HG02642 (cell line): ENCODE measurements around the gene SIVA1.

Experiments used
- ATAC-seq: cut with Tn5 transposase; IDR thresholded peaks from one replicate; pipeline ENCODE4 v1.9.1; 2021; ENCODE audit warnings: mild to moderate bottlenecking; ENCODE audit not compliant: unreplicated experiment, poor library complexity

Gene SIVA1

DNA sequence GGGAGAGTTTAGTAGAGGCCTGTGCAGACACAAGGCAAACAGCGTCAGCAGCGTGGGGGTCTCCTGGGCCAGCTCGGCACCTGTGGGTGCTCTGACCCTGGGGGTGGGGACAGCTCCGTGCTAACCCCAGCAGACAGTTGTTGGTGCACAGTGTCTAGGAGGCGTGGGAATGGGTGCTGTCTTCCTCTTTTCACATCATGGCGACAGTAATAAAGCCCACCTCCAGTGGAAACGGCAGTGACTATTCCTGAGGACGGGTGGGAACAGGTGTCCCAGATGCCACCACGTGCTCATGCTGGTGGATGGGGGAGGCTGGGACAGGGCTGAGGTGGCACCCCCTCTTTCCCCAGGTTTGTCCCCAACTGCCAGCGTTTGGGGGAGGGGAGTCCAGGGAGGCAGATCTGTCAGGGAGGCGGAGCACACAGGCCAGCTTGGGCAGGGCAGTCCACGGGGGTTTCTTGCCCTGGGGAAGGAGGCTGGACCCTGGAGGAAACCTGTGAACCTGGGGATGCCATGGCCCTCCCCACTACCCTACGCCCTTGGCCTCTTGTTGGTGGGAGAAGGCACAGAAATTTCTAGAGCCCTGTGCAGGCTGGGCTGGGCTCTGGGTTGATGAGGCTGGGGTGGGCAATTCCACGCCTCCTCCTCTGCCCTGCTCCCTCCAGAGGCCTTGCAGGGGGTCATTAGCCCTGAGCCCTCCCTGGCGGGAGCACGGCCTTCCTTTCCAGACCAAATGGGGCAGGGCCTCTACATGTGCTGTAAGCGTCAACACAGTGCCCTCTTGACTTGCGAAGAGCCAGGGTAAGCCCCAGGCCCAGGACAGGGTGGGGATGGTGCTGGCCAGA lies 51.8 kb downstream of the SIVA1 start:
- ATAC-seq, result no peak

DNA sequence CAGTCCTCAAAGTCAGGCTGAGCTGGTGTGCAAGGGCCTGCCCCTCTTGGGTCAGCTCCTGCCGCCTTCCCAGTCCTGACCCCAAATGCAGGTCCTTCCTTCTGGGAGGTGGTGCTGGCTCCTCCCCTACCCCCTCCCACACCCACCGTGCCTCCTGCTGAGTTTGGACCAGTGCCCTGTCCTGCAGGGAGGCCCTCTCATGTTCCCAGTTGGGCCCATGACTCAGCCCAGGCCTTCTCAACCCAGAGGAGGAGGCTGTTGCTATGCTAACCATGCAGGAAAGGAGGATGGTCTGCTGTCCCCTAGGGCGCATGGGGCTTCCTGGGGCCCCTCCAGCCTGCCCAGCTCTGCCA lies 52.4 kb downstream of the SIVA1 start:
- ATAC-seq, result no peak

DNA sequence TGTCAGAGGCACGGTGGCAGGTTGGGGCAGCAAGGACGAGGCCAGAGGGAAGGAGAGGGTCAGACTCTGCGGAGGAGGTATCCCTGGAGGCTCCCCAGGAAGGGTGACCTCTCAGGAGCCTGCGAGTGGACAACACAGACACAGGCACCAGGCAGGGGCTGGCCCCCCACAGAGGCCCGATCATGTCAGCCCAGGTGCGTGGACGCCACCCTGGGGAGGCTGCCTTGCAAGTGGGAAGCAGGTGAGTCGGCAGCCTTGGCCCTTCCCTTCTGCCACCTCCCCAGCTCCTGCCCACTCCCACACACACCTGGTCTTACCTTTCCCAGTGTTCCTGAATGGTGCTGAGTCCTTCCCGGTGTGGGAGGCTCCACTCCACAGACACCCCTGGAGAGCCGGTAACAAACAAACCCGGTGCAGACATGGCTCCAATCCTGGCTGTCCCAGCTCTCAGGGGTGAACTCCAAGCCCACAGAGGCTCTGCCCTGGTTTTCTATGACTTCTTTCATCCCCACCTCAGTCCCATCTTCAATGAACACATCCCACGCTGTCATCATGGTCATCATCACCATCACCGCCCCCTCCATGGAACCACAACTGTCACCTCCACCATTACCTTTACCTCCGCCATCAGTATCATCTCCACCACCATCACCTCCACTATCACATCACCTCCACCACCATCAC lies 53.1 kb downstream of the SIVA1 start:
- ATAC-seq, result no peak

DNA sequence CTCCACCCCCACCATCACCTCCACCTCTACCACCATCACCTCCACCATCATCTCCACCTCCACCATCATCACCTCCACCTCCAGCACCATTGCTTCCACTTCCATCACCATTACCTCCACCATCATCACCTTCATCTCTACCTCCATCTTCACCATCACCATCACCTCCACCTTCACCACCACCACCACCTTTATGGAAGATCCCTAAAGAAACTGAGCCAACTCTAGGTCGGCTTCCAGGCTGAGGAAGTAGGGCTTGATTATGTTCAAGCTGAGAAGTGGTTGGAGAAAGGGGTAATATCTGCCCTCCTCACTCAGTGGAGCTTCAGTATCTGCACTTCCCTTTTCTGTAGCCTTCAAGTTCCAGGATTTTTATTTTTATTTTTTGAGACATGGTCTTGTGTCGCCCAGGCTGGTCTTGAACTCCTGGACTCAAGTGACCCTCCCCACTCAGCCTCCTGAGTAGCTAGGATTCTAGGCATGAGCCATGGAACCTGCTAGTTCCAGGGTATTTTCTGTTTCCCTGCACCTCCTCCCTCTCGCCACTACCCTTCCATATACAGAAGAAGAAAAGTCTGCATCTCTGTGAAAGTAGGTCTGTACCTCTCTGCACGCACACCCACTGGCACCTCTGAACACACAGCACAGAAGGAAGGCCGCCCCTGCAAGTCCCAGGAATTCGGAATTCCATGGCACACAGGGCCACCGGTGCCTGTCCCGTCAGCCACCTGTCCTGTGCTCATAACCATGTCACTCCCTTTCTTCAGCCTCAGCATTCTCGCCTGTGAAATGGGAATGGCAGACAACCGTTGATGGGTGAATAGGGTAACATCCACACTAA lies 53.9 kb downstream of the SIVA1 start:
- no peak for ATAC-seq

DNA sequence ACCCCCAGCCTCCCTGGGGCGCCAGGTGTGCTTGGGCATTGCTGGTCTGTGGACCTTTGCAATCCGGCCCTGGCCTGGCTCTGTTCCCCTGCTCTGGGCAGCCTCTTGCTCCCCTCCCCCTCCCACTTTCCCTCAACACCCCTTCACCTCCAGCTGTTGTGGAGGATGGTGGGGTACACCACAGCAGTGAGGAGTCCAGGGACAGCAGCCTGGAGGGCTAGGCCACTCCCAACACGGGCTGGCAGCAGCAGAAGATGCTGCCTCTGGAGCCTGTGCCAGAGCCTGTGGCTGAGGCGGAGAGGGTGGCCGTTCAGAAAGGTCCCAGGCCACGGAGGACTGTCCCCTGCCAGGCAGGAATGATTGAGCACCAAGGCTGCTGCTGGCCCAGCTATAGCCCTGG lies 55.5 kb downstream of the SIVA1 start:
- no peak for ATAC-seq
